NB4 (cell line): ENCODE measurements around the gene RIBC2.

Source experiments
- MAX ChIP-seq: IDR thresholded peaks from 2 replicates; pipeline ENCODE4 v1.6.1; 2011; ENCODE audit warnings: low read depth, low read length
- POLR2A ChIP-seq: IDR thresholded peaks from 2 replicates; pipeline ENCODE4 v1.6.1; 2011; ENCODE audit warnings: mild to moderate bottlenecking; ENCODE audit not compliant: insufficient read length; ENCODE audit errors: extremely low read depth
- TF ChIP-seq, protein P1 (sequence below): IDR thresholded peaks from one replicate; pipeline ENCODE4 v1.5.1; 2012; ENCODE audit warnings: low read depth, low read length

DNA sequence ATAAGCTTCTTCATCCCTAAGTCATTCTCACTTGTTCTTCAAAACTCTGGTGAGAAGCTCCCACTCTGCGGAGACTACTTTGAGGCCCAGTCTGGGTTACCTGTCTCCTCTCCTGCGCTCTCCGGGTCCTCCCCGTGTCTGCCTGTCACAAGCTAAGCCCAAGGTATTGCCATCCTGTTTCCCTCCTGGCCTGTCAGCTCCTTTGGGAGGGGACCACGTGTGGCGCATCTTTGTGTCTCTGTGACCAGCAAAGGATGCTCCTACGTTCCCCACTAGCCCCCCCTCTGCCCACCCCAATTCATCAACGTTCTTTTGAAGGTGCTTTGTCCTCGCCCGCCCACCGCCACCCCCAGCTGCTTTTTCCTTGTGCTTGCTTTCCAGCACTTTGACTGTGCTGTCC is 57.4 kb downstream of the RIBC2 start:
- TF ChIP-seq, protein P1, sequence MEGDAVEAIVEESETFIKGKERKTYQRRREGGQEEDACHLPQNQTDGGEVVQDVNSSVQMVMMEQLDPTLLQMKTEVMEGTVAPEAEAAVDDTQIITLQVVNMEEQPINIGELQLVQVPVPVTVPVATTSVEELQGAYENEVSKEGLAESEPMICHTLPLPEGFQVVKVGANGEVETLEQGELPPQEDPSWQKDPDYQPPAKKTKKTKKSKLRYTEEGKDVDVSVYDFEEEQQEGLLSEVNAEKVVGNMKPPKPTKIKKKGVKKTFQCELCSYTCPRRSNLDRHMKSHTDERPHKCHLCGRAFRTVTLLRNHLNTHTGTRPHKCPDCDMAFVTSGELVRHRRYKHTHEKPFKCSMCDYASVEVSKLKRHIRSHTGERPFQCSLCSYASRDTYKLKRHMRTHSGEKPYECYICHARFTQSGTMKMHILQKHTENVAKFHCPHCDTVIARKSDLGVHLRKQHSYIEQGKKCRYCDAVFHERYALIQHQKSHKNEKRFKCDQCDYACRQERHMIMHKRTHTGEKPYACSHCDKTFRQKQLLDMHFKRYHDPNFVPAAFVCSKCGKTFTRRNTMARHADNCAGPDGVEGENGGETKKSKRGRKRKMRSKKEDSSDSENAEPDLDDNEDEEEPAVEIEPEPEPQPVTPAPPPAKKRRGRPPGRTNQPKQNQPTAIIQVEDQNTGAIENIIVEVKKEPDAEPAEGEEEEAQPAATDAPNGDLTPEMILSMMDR: no peak
- no peak for TF ChIP-seq POLR2A
- TF ChIP-seq MAX: no peak
